ENCODE data around the gene SLF2.

DNA sequence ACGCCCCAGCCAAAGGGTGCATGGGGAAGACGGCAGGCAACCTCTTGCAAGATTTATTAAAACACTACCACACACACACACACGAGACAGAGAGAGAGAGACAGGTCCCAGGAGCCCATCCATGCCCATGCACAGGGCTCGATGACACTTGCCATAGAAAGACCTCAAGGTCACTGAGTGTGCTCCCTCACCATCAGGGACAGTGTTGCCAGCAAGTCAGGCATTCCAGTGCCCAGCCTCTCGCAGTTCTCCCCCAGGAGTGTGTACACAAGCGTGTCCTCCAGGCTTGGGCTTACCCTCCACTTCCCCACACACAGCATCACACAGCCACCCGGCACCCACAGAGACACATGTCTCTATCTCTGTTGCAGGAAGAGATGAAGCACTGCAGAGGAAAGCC lies 46.8 kb upstream of the SLF2 start:
- TF ChIP-seq EZH2 (optimal IDR thresholded peaks at IDR 0.05; ENCODE audit: low read depth, low read length): no peak
- TF ChIP-seq, protein P1, sequence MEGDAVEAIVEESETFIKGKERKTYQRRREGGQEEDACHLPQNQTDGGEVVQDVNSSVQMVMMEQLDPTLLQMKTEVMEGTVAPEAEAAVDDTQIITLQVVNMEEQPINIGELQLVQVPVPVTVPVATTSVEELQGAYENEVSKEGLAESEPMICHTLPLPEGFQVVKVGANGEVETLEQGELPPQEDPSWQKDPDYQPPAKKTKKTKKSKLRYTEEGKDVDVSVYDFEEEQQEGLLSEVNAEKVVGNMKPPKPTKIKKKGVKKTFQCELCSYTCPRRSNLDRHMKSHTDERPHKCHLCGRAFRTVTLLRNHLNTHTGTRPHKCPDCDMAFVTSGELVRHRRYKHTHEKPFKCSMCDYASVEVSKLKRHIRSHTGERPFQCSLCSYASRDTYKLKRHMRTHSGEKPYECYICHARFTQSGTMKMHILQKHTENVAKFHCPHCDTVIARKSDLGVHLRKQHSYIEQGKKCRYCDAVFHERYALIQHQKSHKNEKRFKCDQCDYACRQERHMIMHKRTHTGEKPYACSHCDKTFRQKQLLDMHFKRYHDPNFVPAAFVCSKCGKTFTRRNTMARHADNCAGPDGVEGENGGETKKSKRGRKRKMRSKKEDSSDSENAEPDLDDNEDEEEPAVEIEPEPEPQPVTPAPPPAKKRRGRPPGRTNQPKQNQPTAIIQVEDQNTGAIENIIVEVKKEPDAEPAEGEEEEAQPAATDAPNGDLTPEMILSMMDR (IDR thresholded peaks at IDR 0.05; ENCODE audit: low read length): no peak
- no peak for TF ChIP-seq EZH2phosphoT487 (IDR thresholded peaks at IDR 0.05; ENCODE audit: low read length)
